Measurements from ENCODE around the gene EOMES. TPM values are rescaled to one million over a fixed set of nuclear protein-coding genes. Genes with fewer than 3 reads are reported as not detected.
"Not testable (repeated sequence)": the region's sequence is repeated elsewhere in the genome, so short reads cannot be mapped to it uniquely, and the experiment has no call there.

Gene EOMES
- total RNA-seq = not detected in 2 replicates
- not detected in 2 replicates for polyA plus RNA-seq
- polyA plus RNA-seq (2011; cell fraction: cytosol; rRNA removed) = not detected in 2 replicates
- not detected in 2 replicates for polyA plus RNA-seq (2011; cell fraction: nucleus; rRNA removed)
- not detected in 2 replicates for polyA plus RNA-seq (2012)
- not detected in 2 replicates for polyA minus RNA-seq
- not detected for polyA minus RNA-seq (2011; cell fraction: cytosol; rRNA and poly(A)+ RNA removed)
- not detected in 2 replicates for polyA minus RNA-seq (2011; cell fraction: nucleus; rRNA and poly(A)+ RNA removed)
- not detected for Bru-seq, nascent RNA
- BruChase-seq, experiment 1, labeled RNA remaining after a 6-hour chase = not detected
- not detected for BruChase-seq, experiment 2, labeled RNA remaining after a 2-hour chase
- long read RNA-seq = 0 reads

DNA sequence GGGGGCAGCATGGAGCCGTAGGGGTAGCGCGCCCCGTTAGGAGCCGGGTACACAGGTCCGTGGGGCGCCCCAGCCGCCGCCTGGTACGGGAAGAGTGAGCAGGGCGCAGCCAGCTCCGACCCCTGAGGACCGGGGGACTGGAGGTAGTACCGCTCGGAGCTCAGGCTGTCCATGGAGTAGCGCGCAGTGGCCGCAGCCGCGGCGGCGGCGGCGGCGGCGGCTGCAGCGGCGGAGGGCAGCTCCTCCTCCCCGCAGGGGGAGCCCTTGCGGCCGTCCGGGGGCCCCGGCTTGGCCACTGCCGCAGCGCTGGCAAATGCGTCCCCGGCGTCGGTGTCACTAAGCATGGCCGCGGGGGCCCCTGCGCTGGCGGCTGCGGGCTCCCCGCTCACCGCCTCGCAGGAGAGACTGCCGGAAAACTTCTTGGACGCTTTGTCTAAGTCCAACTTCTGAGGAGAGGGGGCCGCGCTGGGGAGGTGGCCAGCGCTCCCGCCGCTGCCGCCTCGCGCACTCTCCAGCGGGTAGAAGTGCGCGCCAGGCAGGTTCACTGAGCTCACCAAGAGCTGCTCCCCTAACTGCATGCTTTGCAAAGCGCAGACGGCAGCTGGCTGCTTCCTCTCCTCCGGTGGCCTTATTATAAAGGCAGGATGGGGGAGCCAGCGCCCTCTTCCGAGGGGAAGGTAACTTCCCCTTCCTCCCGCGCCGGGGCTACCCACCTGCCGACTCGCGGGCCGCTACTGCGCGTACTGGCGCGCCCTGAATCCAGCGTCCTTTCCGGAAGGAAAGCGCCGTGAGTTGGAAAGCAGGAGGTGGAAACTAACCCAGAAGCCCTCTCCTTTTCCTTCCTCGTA lies at the start of gene EOMES:
Gene EOMES (minus strand): TSS at position 607 of the 848 bp plus-strand sequence. CDS start 29 bp downstream, at position 578.
- CTCF ChIA-PET = interaction anchor here (0.9 to 6.1 kb wide), 5 partner anchors 10 to 606 kb away, joined by 3 to 63 read pairs (median 6); no protein-coding TSS in a partner anchor
- H3K4me3 ChIP-seq (replicated peaks in 1 of 3; ENCODE audit: insufficient read depth in 1 of 3, low read depth in 1 of 3, low read length in 3 of 3) = peak within 1 kb of the TSS in 2 of 3 experiments; percentile 18 to 20
- no peak for TF ChIP-seq POLR2A (IDR thresholded peaks at IDR 0.05; ENCODE audit: low read depth, low read length)
- no peak for TF ChIP-seq MYC (IDR thresholded peaks at IDR 0.05; ENCODE audit: low read depth, low read length)
- TF ChIP-seq FOS (IDR thresholded peaks at IDR 0.05; ENCODE audit: borderline replicate concordance, insufficient read depth, low read length) = no peak
- no peak for TF ChIP-seq GATA2 (IDR thresholded peaks at IDR 0.05; ENCODE audit: insufficient read depth, insufficient read length, low read depth, low read length)
- peak; percentile 86 for TF ChIP-seq EZH2 (IDR thresholded peaks at IDR 0.05; ENCODE audit: borderline replicate concordance, low read depth, low read length, severe bottlenecking)
- TF ChIP-seq JUN (IDR thresholded peaks at IDR 0.05; ENCODE audit: borderline replicate concordance, insufficient read depth, insufficient read length, low read depth) = no peak
- TF ChIP-seq CTCF (IDR thresholded peaks at IDR 0.05; ENCODE audit: extremely low read depth in 1 of 2, insufficient read depth in 1 of 2, low read depth in 1 of 2, low read length in 2 of 2) = peak; percentile 3 to 36
- POLR2A ChIA-PET = no interaction called here
- H3K27ac ChIP-seq (ENCODE audit: insufficient read depth, low read depth, low read length) = no peak within 1 kb of the TSS
- no peaks in the 10 kb centered on the region for H3K9me3 ChIP-seq (replicated peaks; ENCODE audit: control insufficient read depth, insufficient read depth, low read length)
- H3K79me2 ChIP-seq (ENCODE audit: control insufficient read depth, insufficient read depth, low read length) = no peaks in the 10 kb centered on the region
- H3K4me1 ChIP-seq (ENCODE audit: control insufficient read depth, extremely low read depth, insufficient read depth, low read length) = peaks cover 9% of the 10 kb centered on the region
- peaks cover 79 to 99% of the 10 kb centered on the region in 2 experiments for H3K27me3 ChIP-seq (ENCODE audit: control insufficient read depth in 2 of 2, insufficient read depth in 2 of 2, low read length in 2 of 2)
- H4K20me1 ChIP-seq (replicated peaks; ENCODE audit: control insufficient read depth, extremely low read depth, insufficient read depth, low read length) = peaks cover 3% of the 10 kb centered on the region
- H3K4me2 ChIP-seq (ENCODE audit: insufficient read depth, low read length) = peak within 1 kb of the TSS; percentile 56
- H3K36me3 ChIP-seq (ENCODE audit: control insufficient read depth in 2 of 2, extremely low read depth in 1 of 2, insufficient read depth in 2 of 2, low read length in 2 of 2) = no peaks in the 10 kb centered on the region
- no peak within 1 kb of the TSS for H3K9ac ChIP-seq (replicated peaks; ENCODE audit: extremely low read depth, insufficient read depth, low read length)
- no peaks in the 10 kb centered on the region for H3K9me1 ChIP-seq (replicated peaks; ENCODE audit: control insufficient read depth, extremely low read depth, insufficient read depth, low read length)
- FAIRE-seq (no peak), DNase-seq (ENCODE audit: low read depth, low spot score) (peak; percentile 29)
- H2AFZ ChIP-seq (ENCODE audit: low read depth, low read length) = peak within 1 kb of the TSS; percentile 48
- intact Hi-C loops (cut with micrococcal nuclease) (loop anchor here (5.0 kb wide), 1 partner anchor 520 kb away; the partner anchor contains the start of gene CMC1), dilution Hi-C loops (cut with MboI; ENCODE audit: extremely low pct_ligation_motif_present, low sequenced_read_pairs) (no loop called here)
- no TSS peak for BruUV-seq (replicated peaks)

DNA sequence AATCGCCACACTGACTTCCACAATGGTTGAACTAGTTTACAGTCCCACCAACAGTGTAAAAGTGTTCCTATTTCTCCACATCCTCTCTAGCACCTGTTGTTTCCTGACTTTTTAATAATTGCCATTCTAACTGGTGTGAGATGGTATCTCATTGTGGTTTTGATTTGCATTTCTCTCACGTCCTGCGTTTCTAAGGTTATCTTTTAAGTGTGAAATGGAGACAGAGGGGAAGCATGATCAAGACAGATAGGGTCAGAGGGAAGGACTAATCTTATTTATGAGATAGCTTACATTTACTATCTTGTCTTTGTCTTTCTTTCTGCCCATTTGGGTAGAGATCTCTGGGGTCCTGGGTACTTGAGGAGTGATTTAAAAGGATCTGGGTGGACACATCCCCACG lies 48.3 kb upstream of the EOMES start:
- dilution Hi-C loops (cut with MboI; ENCODE audit: extremely low pct_ligation_motif_present, low sequenced_read_pairs); H3K9ac ChIP-seq (replicated peaks; ENCODE audit: extremely low read depth, insufficient read depth, low read length); intact Hi-C loops (cut with micrococcal nuclease); H3K4me2 ChIP-seq (ENCODE audit: insufficient read depth, low read length); H3K79me2 ChIP-seq (ENCODE audit: control insufficient read depth, insufficient read depth, low read length); H4K20me1 ChIP-seq (replicated peaks; ENCODE audit: control insufficient read depth, extremely low read depth, insufficient read depth, low read length); POLR2A ChIA-PET; H3K4me3 ChIP-seq (replicated peaks in 1 of 3; ENCODE audit: insufficient read depth in 1 of 3, low read depth in 1 of 3, low read length in 3 of 3); H2AFZ ChIP-seq (ENCODE audit: low read depth, low read length); BruUV-seq (replicated peaks); H3K9me3 ChIP-seq (replicated peaks; ENCODE audit: control insufficient read depth, insufficient read depth, low read length); H3K36me3 ChIP-seq (ENCODE audit: control insufficient read depth in 2 of 2, extremely low read depth in 1 of 2, insufficient read depth in 2 of 2, low read length in 2 of 2); H3K27ac ChIP-seq (ENCODE audit: insufficient read depth, low read depth, low read length); H3K4me1 ChIP-seq (ENCODE audit: control insufficient read depth, extremely low read depth, insufficient read depth, low read length); DNase-seq (ENCODE audit: low read depth, low spot score); H3K27me3 ChIP-seq (ENCODE audit: control insufficient read depth in 2 of 2, insufficient read depth in 2 of 2, low read length in 2 of 2); H3K9me1 ChIP-seq (replicated peaks; ENCODE audit: control insufficient read depth, extremely low read depth, insufficient read depth, low read length); CTCF ChIA-PET; FAIRE-seq: not testable (repeated sequence)

Data from endothelial cell of umbilical vein (primary cell).